Esophagus squamous epithelium (tissue), 5 donors: ENCODE results near the gene BMF. TPM values are rescaled to one million over a fixed set of nuclear protein-coding genes. Genes with fewer than 3 reads are reported as not detected.

Experiments
- DNase-seq: peaks from one replicate; lab custom pipeline; 2025; lab: John Stamatoyannopoulos, UW
- H3K27ac ChIP-seq, 4 donors: fragments of 200-600 bp; sonication (generic); one replicate each; pipeline ENCODE4 v1.5.1; 2016 to 2019; ENCODE audit warnings: mild to moderate bottlenecking in 1 of 4
- H3K27me3 ChIP-seq, 4 donors: fragments of 200-600 bp; sonication (generic); 1 replicate in 3 of 4; 2 replicates in 1 of 4; pipeline versions ENCODE4 v1.5.1 to v1.6.0; 2017 to 2021; ENCODE audit warnings: antibody characterized with exemption in 1 of 4
- H3K36me3 ChIP-seq, 3 donors: fragments of 200-600 bp; sonication (generic); one replicate each; pipeline ENCODE4 v1.5.1; 2016 to 2019
- H3K4me1 ChIP-seq, 3 donors: fragments of 200-600 bp; sonication (generic); one replicate each; pipeline ENCODE4 v1.5.1; 2017 to 2019
- H3K4me3 ChIP-seq, 4 donors: fragments of 200-600 bp; sonication (generic); 1 replicate in 3 of 4; 2 replicates in 1 of 4; pipeline ENCODE4 v1.5.1; 2016 to 2019; ENCODE audit warnings: mild to moderate bottlenecking in 2 of 4, moderate library complexity in 1 of 4
- H3K9me3 ChIP-seq, 3 donors: fragments of 200-600 bp; sonication (generic); one replicate each; pipeline ENCODE4 v1.5.1; 2016 to 2019
- CTCF ChIP-seq, 6 experiments: fragments of 450-650 bp in 4 of 6; fragments of 200-600 bp in 2 of 6; sonication (generic) in 2 of 6; IDR thresholded peaks; one replicate each; pipeline ENCODE4 v1.5.1; 2016 to 2019; ENCODE audit warnings: antibody characterized with exemption in 6 of 6, mild to moderate bottlenecking in 4 of 6, moderate library complexity in 4 of 6
- POLR2A ChIP-seq, 4 donors: fragments of 450-650 bp; IDR thresholded peaks; one replicate each; pipeline ENCODE4 v1.6.1; 2017; ENCODE audit warnings: antibody characterized with exemption in 4 of 4, mild to moderate bottlenecking in 4 of 4, moderate library complexity in 3 of 4
- WGBS, 2 donors: methylation state at CpG; one replicate each; pipeline ENCODE4 v1.1.5; 2018; 5-methylcytosine and 5-hydroxymethylcytosine counted together
- intact Hi-C: fragments of 100-400 bp; cut with DNase I; formaldehyde crosslinking; loops from one replicate; pipeline ENCODE4 v1.15.0; 2022
- total RNA-seq, 4 donors: library from RNA; depleted of rRNA; stranded (reverse); fragments of >200 nt; gene quantifications; one replicate each; pipeline ENCODE4 v1.1.0, GENCODE V29; 2016
- donor health status: DM: yes; HTN: yes; CAD: no.

BMF gene
- total RNA-seq, 4 donors from 2014 or later: 0.31 to 4.4 (median 1.4) TPM

- H3K4me3 ChIP-seq: peak overlapping the region in 1 of 4 donors; percentile 36
- intact Hi-C loops: no loop called here
These were observed 10.0 kb downstream of the BMF start for GRCh38 chr15:40098489-40099261.

GRCh38 chr15:40097968-40098476, 10.7 kb downstream of the BMF start:
- Histone ChIP-seq H3K36me3 (no peaks in the 10 kb centered on the region), H3K27me3 (peaks cover 0 to 33% (median 0%) of the 10 kb centered on the region in 4 donors), H3K9me3 (no peaks in the 10 kb centered on the region), H3K27ac (peak overlapping the region; percentile 52 to 91 (median 84)), H3K4me1 (peaks cover 56 to 100% (median 69%) of the 10 kb centered on the region in 3 donors), H3K4me3 (no peak overlapping the region)
- WGBS, 2 donors: 51 to 80% methylated on average over 1 to 7 of the region's 10 CpGs
- DNase-seq: no peak
- intact Hi-C loops: no loop called here
- TF ChIP-seq POLR2A (IDR thresholded peaks at IDR 0.05) (no peak), CTCF (IDR thresholded peaks at IDR 0.05) (no peak)

More at GRCh38 chr15:40098489-40099261, 10.0 kb downstream of the BMF start:
- WGBS, 2 donors: 6 to 10% methylated on average over 2 to 8 of the region's 12 CpGs
- no peak for DNase-seq
- TF ChIP-seq POLR2A (IDR thresholded peaks at IDR 0.05): peak in 1 of 4 donors; percentile 64
- TF ChIP-seq CTCF (IDR thresholded peaks at IDR 0.05): no peak
- Histone ChIP-seq H3K4me1 (peaks cover 56 to 100% (median 69%) of the 10 kb centered on the region in 3 donors), H3K36me3 (no peaks in the 10 kb centered on the region), H3K27me3 (peaks cover 0 to 31% (median 0%) of the 10 kb centered on the region in 4 donors), H3K27ac (peak overlapping the region; percentile 52 to 91 (median 84)), H3K9me3 (no peaks in the 10 kb centered on the region)

DNA sequence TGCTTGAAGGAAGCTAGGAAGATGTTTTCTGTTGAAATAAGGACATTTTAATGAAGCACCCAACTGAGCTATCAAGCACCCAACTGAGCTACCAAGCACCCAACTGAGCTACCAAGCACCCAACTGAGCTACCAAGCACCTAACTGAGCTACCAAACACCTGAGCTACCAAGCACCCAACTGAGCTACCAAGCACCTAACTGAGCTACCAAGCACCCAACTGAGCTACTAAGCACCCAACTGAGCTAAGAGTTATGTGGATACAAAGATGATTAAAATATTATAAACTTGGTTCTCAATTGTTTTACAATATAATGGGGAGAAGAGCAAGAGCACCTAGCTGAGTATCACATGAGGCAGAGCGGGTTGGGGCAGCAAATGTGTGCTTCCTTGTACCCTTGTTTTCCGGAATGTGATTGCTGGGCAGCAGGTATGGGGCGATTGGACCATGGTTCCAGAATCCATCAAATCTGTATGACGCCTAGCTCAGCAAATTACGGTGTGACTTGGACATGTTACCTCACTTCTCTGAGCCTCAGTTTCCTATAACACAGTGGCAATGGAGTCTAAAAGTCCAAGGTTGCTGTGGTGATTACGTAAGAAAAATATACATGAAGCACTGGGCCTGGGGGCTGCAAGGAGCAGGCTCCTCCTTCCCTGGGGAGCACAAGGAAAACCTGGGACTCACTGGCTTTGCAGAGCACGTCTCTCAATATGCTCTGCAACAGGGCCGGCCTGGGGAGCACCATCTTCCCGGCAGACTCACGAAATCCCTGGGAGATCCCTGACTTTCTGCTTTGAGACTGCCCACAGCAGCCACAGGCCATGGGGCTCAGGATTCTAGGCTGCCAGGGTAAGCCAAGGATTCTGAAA, 11.3 kb downstream of the BMF start:
- Histone ChIP-seq H3K9me3 (no peaks in the 10 kb centered on the region), H3K4me1 (peaks cover 57 to 100% (median 69%) of the 10 kb centered on the region in 3 donors), H3K36me3 (no peaks in the 10 kb centered on the region), H3K4me3 (no peak overlapping the region), H3K27me3 (peaks cover 0 to 33% (median 0%) of the 10 kb centered on the region in 4 donors), H3K27ac (peak overlapping the region; percentile 52 to 91 (median 84))
- DNase-seq: no peak
- TF ChIP-seq CTCF (IDR thresholded peaks at IDR 0.05) (no peak), POLR2A (IDR thresholded peaks at IDR 0.05) (no peak)
- intact Hi-C loops: no loop called here
- WGBS, 2 donors: 77 to 96% methylated on average over 8 to 10 of the region's 10 CpGs

DNA sequence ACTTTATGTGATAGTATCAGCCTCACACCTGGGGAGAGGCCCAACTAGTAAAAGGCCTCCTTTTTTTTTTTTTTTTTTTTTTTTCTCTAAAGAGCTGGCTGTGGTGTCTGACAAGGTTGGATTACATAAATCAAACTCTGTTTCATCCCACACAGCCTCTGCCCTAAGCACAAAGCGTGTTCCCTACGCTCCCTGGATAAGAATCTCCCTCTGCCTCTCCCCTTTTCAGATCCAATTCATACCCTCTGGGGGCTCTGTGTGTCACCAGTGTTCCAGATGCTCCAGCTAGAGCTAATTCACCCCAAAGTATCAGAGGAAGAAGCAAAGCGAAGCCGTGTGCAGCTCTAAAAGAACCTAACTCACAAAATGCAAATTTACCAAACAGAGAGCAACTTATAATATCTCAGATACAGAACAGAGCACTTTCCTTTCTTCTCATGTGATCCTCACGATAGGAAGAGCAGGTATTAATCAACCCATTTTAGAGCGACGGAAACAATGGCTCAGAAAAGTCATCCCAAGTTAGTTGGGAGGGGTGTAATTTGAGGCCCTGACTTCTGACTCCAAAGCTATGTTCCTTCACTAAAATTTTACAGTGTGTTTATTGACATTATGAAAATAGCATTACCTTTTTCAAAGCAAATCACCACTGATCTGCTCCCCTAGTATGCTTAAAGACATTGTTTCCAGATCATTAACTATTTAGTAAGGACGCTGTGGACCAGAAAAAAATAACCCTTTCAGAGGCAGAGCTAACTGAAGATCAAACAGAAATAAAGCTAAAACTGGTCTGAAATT, 12.4 kb downstream of the BMF start:
- H3K4me1 ChIP-seq: peaks cover 57 to 100% (median 69%) of the 10 kb centered on the region in 3 donors
- intact Hi-C loops: no loop called here
- no peak for TF ChIP-seq POLR2A (IDR thresholded peaks at IDR 0.05)
- TF ChIP-seq CTCF (IDR thresholded peaks at IDR 0.05): no peak
- peak overlapping the region in 2 of 4 donors; percentile 33 to 39 for H3K27ac ChIP-seq
- no peak overlapping the region for H3K4me3 ChIP-seq
- no peaks in the 10 kb centered on the region for H3K9me3 ChIP-seq
- H3K27me3 ChIP-seq: peaks cover 0 to 38% (median 0%) of the 10 kb centered on the region in 4 donors
- DNase-seq: no peak
- peaks cover 0 to 3% (median 0%) of the 10 kb centered on the region in 3 donors for H3K36me3 ChIP-seq
- WGBS, 2 donors: 71 to 73% methylated on average over 8 of the region's 8 CpGs
